HepG2 (cell line): Measurements from ENCODE around the gene CGGBP1. TPM values are rescaled to one million over a fixed set of nuclear protein-coding genes. Genes with fewer than 3 reads are reported as not detected.

Experiments used
- ELF3 ChIP-seq: IDR thresholded peaks from 2 replicates; pipeline ENCODE4 v1.6.1; 2016; ENCODE audit warnings: missing genetic modification reagents, missing compliant biosample characterization
- MYPOP ChIP-seq: sonication (generic); formaldehyde crosslinking; IDR thresholded peaks from 2 replicates; pipeline ENCODE4 v1.8.1; 2023; ENCODE audit warnings: mild to moderate bottlenecking, moderate library complexity, missing genetic modification reagents
- NFYB ChIP-seq: sonication (generic); formaldehyde crosslinking; IDR thresholded peaks from 2 replicates; pipeline ENCODE4 v1.4.0; 2020; ENCODE audit warnings: missing genetic modification reagents
- REXO4 ChIP-seq: sonication (generic); formaldehyde crosslinking; IDR thresholded peaks from 2 replicates; pipeline ENCODE4 v1.8.0; 2022; ENCODE audit warnings: missing genetic modification reagents, mild to moderate bottlenecking, borderline replicate concordance
- SRSF4 ChIP-seq: fragments of 200-400 bp; formaldehyde crosslinking; IDR thresholded peaks from one replicate; pipeline ENCODE4 v1.6.1; 2018; ENCODE audit warnings: mild to moderate bottlenecking, low read depth, low read length, moderate library complexity; ENCODE audit not compliant: poor library complexity, severe bottlenecking
- STAT5B ChIP-seq: sonication (generic); formaldehyde crosslinking; IDR thresholded peaks from 2 replicates; pipeline ENCODE4 v1.4.0; 2020; ENCODE audit warnings: missing genetic modification reagents
- TBL1XR1 ChIP-seq: fragments of 150-350 bp; IDR thresholded peaks from 2 replicates; pipeline ENCODE4 v1.6.1; 2014; ENCODE audit warnings: borderline replicate concordance, low read length; ENCODE audit not compliant: partially characterized antibody
- TCF7L2 ChIP-seq: IDR thresholded peaks from 2 replicates; pipeline ENCODE4 v1.6.1; 2011; ENCODE audit warnings: mild to moderate bottlenecking, low read depth, low read length, moderate library complexity
- USF2 ChIP-seq, 2 experiments: sonication (generic) in 1 of 2; formaldehyde crosslinking in 1 of 2; IDR thresholded peaks; 2 replicates each; pipeline versions ENCODE4 v1.5.1 to v1.6.1; 2011 to 2020; ENCODE audit warnings: borderline replicate concordance in 1 of 2, low read depth in 1 of 2, low read length in 1 of 2, mild to moderate bottlenecking in 1 of 2, missing genetic modification reagents in 1 of 2, moderate library complexity in 1 of 2
- XRCC5 ChIP-seq: fragments of 200-400 bp; formaldehyde crosslinking; optimal IDR thresholded peaks from 2 replicates; pipeline ENCODE3; 2017; ENCODE audit warnings: mild to moderate bottlenecking, low read length
- ZNF263 ChIP-seq: sonication (generic); formaldehyde crosslinking; IDR thresholded peaks from 2 replicates; pipeline ENCODE4 v1.4.0; 2020; ENCODE audit warnings: missing genetic modification reagents
- ZNF337 ChIP-seq: sonication (generic); formaldehyde crosslinking; IDR thresholded peaks from 2 replicates; pipeline ENCODE4 v1.5.1; 2020; ENCODE audit warnings: missing genetic modification reagents, low read depth, mild to moderate bottlenecking, borderline replicate concordance
- ZNF432 ChIP-seq: sonication (generic); formaldehyde crosslinking; IDR thresholded peaks from 2 replicates; pipeline ENCODE4 v1.5.0; 2020; ENCODE audit warnings: missing genetic modification reagents, mild to moderate bottlenecking, borderline replicate concordance
- ZNF512 ChIP-seq: sonication (generic); formaldehyde crosslinking; IDR thresholded peaks from 2 replicates; pipeline ENCODE4 v1.4.0; 2020; ENCODE audit warnings: mild to moderate bottlenecking, missing genetic modification reagents
- ZNF556 ChIP-seq: sonication (generic); formaldehyde crosslinking; IDR thresholded peaks from 2 replicates; pipeline ENCODE4 v1.4.0; 2020; ENCODE audit warnings: mild to moderate bottlenecking, missing genetic modification reagents, borderline replicate concordance
- ZNF577 ChIP-seq: sonication (generic); formaldehyde crosslinking; IDR thresholded peaks from 2 replicates; pipeline ENCODE4 v1.4.0; 2020; ENCODE audit warnings: mild to moderate bottlenecking, low read depth, missing genetic modification reagents, borderline replicate concordance
- ZNF709 ChIP-seq: sonication (generic); formaldehyde crosslinking; IDR thresholded peaks from 2 replicates; pipeline ENCODE4 v1.5.0; 2020; ENCODE audit warnings: mild to moderate bottlenecking, missing genetic modification reagents
- polyA plus RNA-seq, 8 experiments: library from polyadenylated mRNA; depleted of rRNA in 3 of 8; stranded (reverse) in 7 of 8; unstranded in 1 of 8; fragments of >200 nt; fragmentation: Illumina TruSeq in 4 of 8; extraction: Trizol in 4 of 8; gene quantifications; 2 replicates each; pipeline versions ENCODE4 v1.2.1 to v1.2.3, GENCODE V29; 2011 to 2016; ENCODE audit warnings: low read depth in 4 of 8, missing spikeins in 1 of 8, mixed read lengths in 1 of 8; ENCODE audit not compliant: insufficient read depth in 1 of 8
- total RNA-seq, 5 experiments: library from RNA; depleted of rRNA; stranded (reverse); fragments of >200 nt; fragmentation: Illumina TruSeq; extraction: Trizol; gene quantifications; 2 replicates each; pipeline ENCODE4 v1.2.3, GENCODE V29; 2016; ENCODE audit warnings: low read depth in 1 of 5
- TF ChIP-seq, protein P1 (sequence below): sonication (generic); formaldehyde crosslinking; IDR thresholded peaks from 2 replicates; pipeline ENCODE4 v1.8.0; 2022; ENCODE audit warnings: mild to moderate bottlenecking, missing genetic modification reagents, moderate library complexity
- TF ChIP-seq, protein P2 (sequence below): sonication (generic); formaldehyde crosslinking; IDR thresholded peaks from 2 replicates; pipeline ENCODE4; 2020; ENCODE audit warnings: missing genetic modification reagents, mild to moderate bottlenecking, borderline replicate concordance

CGGBP1 gene
- total and polyA plus RNA-seq, 2 of the 13 experiments (the other 11 are each of a cell fraction or from before 2014, with no cell fraction given), result 38.9 to 47.0 TPM

DNA sequence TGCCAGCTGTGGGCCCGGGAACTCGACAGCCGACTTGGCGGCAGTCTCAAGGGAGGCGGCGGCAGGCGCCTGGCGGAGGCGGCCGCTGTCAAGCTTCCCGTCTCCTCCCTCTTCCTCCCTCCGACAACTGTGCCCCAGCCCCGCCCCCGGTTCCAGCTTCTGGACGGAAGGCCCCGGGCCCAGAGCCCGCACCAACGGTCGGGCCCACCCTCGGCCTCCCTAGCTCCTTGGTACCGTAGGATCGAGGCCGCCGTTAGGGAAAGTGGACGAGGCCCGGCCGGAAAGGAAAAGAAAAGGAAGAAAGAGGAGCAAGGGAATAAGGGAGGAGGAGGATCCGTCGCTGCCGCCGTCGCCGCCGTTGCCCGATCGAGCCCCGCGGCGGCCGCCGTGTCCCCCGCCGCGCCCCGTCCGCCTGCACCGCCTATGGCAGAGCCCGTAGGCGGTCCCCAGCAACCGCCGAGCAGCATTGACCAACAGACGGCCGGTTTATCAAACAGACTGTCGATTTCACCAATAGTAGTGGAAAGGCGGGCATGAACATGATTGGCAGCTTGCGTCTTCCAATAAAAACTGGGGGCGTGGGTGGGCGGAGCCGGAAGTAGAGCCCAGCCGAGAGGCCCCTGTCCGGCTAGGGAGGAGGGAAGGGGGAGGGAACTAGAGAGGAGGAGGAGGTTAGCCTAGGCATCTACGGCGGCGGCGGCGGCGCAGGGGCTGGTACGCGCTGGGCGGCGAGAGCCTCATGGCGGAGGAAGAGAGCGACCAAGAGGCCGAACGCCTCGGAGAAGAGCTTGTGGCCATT, at the start of gene CGGBP1, which contains the start of gene ZNF654 (continued):
- TF ChIP-seq USF2 (IDR thresholded peaks at IDR 0.05; ENCODE audit: low read depth, low read length), result no peak
- no peak for TF ChIP-seq USF2 (CRISPR knock-in tag; IDR thresholded peaks at IDR 0.05; ENCODE audit: borderline replicate concordance)
- TF ChIP-seq ZNF709 (CRISPR knock-in tag), result peak; percentile 17; the same call in 1 of the 2 replicates
- no peak; the same call in 1 of the 2 replicates for TF ChIP-seq MYPOP (CRISPR knock-in tag)
- 0 out of 2 replicates have a peak, but pooled peaks have one; percentile 68 for TF ChIP-seq ZNF556 (CRISPR knock-in tag)
- no peak for TF ChIP-seq ZNF337 (CRISPR knock-in tag)
- TF ChIP-seq ZNF432, result no peak
- no peak for TF ChIP-seq TBL1XR1
- TF ChIP-seq, protein P1, sequence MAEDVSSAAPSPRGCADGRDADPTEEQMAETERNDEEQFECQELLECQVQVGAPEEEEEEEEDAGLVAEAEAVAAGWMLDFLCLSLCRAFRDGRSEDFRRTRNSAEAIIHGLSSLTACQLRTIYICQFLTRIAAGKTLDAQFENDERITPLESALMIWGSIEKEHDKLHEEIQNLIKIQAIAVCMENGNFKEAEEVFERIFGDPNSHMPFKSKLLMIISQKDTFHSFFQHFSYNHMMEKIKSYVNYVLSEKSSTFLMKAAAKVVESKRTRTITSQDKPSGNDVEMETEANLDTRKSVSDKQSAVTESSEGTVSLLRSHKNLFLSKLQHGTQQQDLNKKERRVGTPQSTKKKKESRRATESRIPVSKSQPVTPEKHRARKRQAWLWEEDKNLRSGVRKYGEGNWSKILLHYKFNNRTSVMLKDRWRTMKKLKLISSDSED (CRISPR knock-in tag), result no peak
- TF ChIP-seq, protein P2, sequence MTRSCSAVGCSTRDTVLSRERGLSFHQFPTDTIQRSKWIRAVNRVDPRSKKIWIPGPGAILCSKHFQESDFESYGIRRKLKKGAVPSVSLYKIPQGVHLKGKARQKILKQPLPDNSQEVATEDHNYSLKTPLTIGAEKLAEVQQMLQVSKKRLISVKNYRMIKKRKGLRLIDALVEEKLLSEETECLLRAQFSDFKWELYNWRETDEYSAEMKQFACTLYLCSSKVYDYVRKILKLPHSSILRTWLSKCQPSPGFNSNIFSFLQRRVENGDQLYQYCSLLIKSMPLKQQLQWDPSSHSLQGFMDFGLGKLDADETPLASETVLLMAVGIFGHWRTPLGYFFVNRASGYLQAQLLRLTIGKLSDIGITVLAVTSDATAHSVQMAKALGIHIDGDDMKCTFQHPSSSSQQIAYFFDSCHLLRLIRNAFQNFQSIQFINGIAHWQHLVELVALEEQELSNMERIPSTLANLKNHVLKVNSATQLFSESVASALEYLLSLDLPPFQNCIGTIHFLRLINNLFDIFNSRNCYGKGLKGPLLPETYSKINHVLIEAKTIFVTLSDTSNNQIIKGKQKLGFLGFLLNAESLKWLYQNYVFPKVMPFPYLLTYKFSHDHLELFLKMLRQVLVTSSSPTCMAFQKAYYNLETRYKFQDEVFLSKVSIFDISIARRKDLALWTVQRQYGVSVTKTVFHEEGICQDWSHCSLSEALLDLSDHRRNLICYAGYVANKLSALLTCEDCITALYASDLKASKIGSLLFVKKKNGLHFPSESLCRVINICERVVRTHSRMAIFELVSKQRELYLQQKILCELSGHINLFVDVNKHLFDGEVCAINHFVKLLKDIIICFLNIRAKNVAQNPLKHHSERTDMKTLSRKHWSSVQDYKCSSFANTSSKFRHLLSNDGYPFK (CRISPR knock-in tag), result no peak
- TF ChIP-seq STAT5B (CRISPR knock-in tag), result no peak
- TF ChIP-seq TCF7L2, result no peak
- TF ChIP-seq REXO4 (CRISPR knock-in tag), result no peak
- TF ChIP-seq NFYB (CRISPR knock-in tag), result peak; percentile 98
- no peak for TF ChIP-seq ELF3 (CRISPR knock-in tag)
- no peak for TF ChIP-seq SRSF4
- no peak for TF ChIP-seq ZNF512 (CRISPR knock-in tag)
- no peak for TF ChIP-seq ZNF577 (CRISPR knock-in tag)
- TF ChIP-seq ZNF263 (CRISPR knock-in tag), result no peak
- no peak for TF ChIP-seq XRCC5
